ENCODE results near the gene ATPAF1.

- TF ChIP-seq POLR2A (IDR thresholded peaks at IDR 0.05; ENCODE audit: extremely low read depth, insufficient read length) (no peak), CTCF (IDR thresholded peaks at IDR 0.05; ENCODE audit: low read depth, low read length) (no peak), MYC (IDR thresholded peaks at IDR 0.05; ENCODE audit: low read depth, low read length) (no peak)
Observed at GRCh38 chr1:46717654-46718053, 49.5 kb upstream of the ATPAF1 start.

All from NB4 (cell line).